ENCODE results near the gene NDC1.

The NDC1 gene

GRCh38 chr1:53851571-53852285, 13.6 kb upstream of the NDC1 start:
- Histone ChIP-seq H3K9ac (ENCODE audit: low read length) (no peak overlapping the region), H3K27me3 (ENCODE audit: control insufficient read depth in 1 of 2, insufficient read depth in 2 of 2, low read length in 2 of 2) (no peaks in the 10 kb centered on the region), H3K4me3 (ENCODE audit: low read depth in 1 of 2, low read length in 2 of 2) (no peak overlapping the region), H3K27ac (ENCODE audit: low read depth, low read length) (no peak overlapping the region), H3K4me1 (ENCODE audit: insufficient read depth, low read length) (no peaks in the 10 kb centered on the region), H3K9me3 (ENCODE audit: low read length) (no peaks in the 10 kb centered on the region), H3K36me3 (ENCODE audit: insufficient read depth, low read length) (peaks cover 32% of the 10 kb centered on the region)

- Histone ChIP-seq H3K27me3 (ENCODE audit: control insufficient read depth in 1 of 2, insufficient read depth in 2 of 2, low read length in 2 of 2) (no peaks in the 10 kb centered on the region), H3K4me1 (ENCODE audit: insufficient read depth, low read length) (no peaks in the 10 kb centered on the region), H3K4me3 (ENCODE audit: low read depth in 1 of 2, low read length in 2 of 2) (no peak overlapping the region), H3K9me3 (ENCODE audit: low read length) (no peaks in the 10 kb centered on the region), H3K27ac (ENCODE audit: low read depth, low read length) (no peak overlapping the region), H3K36me3 (ENCODE audit: insufficient read depth, low read length) (peaks cover 17% of the 10 kb centered on the region), H3K9ac (ENCODE audit: low read length) (no peak overlapping the region)
Observed at GRCh38 chr1:53850082-53850673, 12.1 kb upstream of the NDC1 start.

- peaks cover 9% of the 10 kb centered on the region for H3K36me3 ChIP-seq (ENCODE audit: insufficient read depth, low read length)
Observed at GRCh38 chr1:53847980-53848379, 9.9 kb upstream of the NDC1 start.

GRCh38 chr1:53842347-53842746, 4.3 kb upstream of the NDC1 start:
- Histone ChIP-seq H3K36me3 (ENCODE audit: insufficient read depth, low read length) (no peaks in the 10 kb centered on the region), H3K4me1 (ENCODE audit: insufficient read depth, low read length) (peaks cover 3% of the 10 kb centered on the region), H3K4me3 (ENCODE audit: low read depth in 1 of 2, low read length in 2 of 2) (no peak overlapping the region), H3K27me3 (ENCODE audit: control insufficient read depth in 1 of 2, insufficient read depth in 2 of 2, low read length in 2 of 2) (no peaks in the 10 kb centered on the region), H3K9me3 (ENCODE audit: low read length) (no peaks in the 10 kb centered on the region), H3K9ac (ENCODE audit: low read length) (no peak overlapping the region), H3K27ac (ENCODE audit: low read depth, low read length) (no peak overlapping the region)

More at GRCh38 chr1:53847980-53848379, 9.9 kb upstream of the NDC1 start:
- no peak overlapping the region for H3K9ac ChIP-seq (ENCODE audit: low read length)
- H3K27ac ChIP-seq (ENCODE audit: low read depth, low read length) = no peak overlapping the region
- H3K4me1 ChIP-seq (ENCODE audit: insufficient read depth, low read length) = no peaks in the 10 kb centered on the region
- no peaks in the 10 kb centered on the region for H3K27me3 ChIP-seq (ENCODE audit: control insufficient read depth in 1 of 2, insufficient read depth in 2 of 2, low read length in 2 of 2)
- H3K9me3 ChIP-seq (ENCODE audit: low read length) = no peaks in the 10 kb centered on the region
- H3K4me3 ChIP-seq (ENCODE audit: low read depth in 1 of 2, low read length in 2 of 2) = no peak overlapping the region

GRCh38 chr1:53838654-53838974, 518 bp upstream of the NDC1 start:
- H3K9me3 ChIP-seq (ENCODE audit: low read length) = no peaks in the 10 kb centered on the region
- peak overlapping the region; percentile 97 for H3K27ac ChIP-seq (ENCODE audit: low read depth, low read length)
- no peak overlapping the region for H3K9ac ChIP-seq (ENCODE audit: low read length)
- H3K36me3 ChIP-seq (ENCODE audit: insufficient read depth, low read length) = no peaks in the 10 kb centered on the region
- H3K4me1 ChIP-seq (ENCODE audit: insufficient read depth, low read length) = peaks cover 5% of the 10 kb centered on the region
- H3K27me3 ChIP-seq (ENCODE audit: control insufficient read depth in 1 of 2, insufficient read depth in 2 of 2, low read length in 2 of 2) = no peaks in the 10 kb centered on the region
- H3K4me3 ChIP-seq (ENCODE audit: low read depth in 1 of 2, low read length in 2 of 2) = peak overlapping the region; percentile 90 to 92

GRCh38 chr1:53837646-53837923, 511 bp downstream of the NDC1 start:
- Histone ChIP-seq H3K27ac (ENCODE audit: low read depth, low read length) (peak overlapping the region; percentile 97), H3K4me1 (ENCODE audit: insufficient read depth, low read length) (peaks cover 5% of the 10 kb centered on the region), H3K9me3 (ENCODE audit: low read length) (no peaks in the 10 kb centered on the region), H3K27me3 (ENCODE audit: control insufficient read depth in 1 of 2, insufficient read depth in 2 of 2, low read length in 2 of 2) (no peaks in the 10 kb centered on the region), H3K36me3 (ENCODE audit: insufficient read depth, low read length) (no peaks in the 10 kb centered on the region), H3K4me3 (ENCODE audit: low read depth in 1 of 2, low read length in 2 of 2) (peak overlapping the region; percentile 90 to 92), H3K9ac (ENCODE audit: low read length) (peak overlapping the region; percentile 33)

GRCh38 chr1:53835491-53835890, 2.6 kb downstream of the NDC1 start:
- Histone ChIP-seq H3K27me3 (ENCODE audit: control insufficient read depth in 1 of 2, insufficient read depth in 2 of 2, low read length in 2 of 2) (no peaks in the 10 kb centered on the region), H3K9ac (ENCODE audit: low read length) (no peak overlapping the region), H3K27ac (ENCODE audit: low read depth, low read length) (no peak overlapping the region), H3K36me3 (ENCODE audit: insufficient read depth, low read length) (no peaks in the 10 kb centered on the region), H3K4me3 (ENCODE audit: low read depth in 1 of 2, low read length in 2 of 2) (no peak overlapping the region), H3K4me1 (ENCODE audit: insufficient read depth, low read length) (peaks cover 5% of the 10 kb centered on the region), H3K9me3 (ENCODE audit: low read length) (no peaks in the 10 kb centered on the region)

- Histone ChIP-seq H3K27ac (ENCODE audit: low read depth, low read length) (no peak overlapping the region), H3K9ac (ENCODE audit: low read length) (no peak overlapping the region), H3K4me3 (ENCODE audit: low read depth in 1 of 2, low read length in 2 of 2) (no peak overlapping the region), H3K4me1 (ENCODE audit: insufficient read depth, low read length) (peaks cover 5% of the 10 kb centered on the region), H3K36me3 (ENCODE audit: insufficient read depth, low read length) (no peaks in the 10 kb centered on the region), H3K27me3 (ENCODE audit: control insufficient read depth in 1 of 2, insufficient read depth in 2 of 2, low read length in 2 of 2) (no peaks in the 10 kb centered on the region), H3K9me3 (ENCODE audit: low read length) (no peaks in the 10 kb centered on the region)
Observed at GRCh38 chr1:53834776-53835175, 3.3 kb downstream of the NDC1 start.

- H3K36me3 ChIP-seq (ENCODE audit: insufficient read depth, low read length) = no peaks in the 10 kb centered on the region
- H3K4me3 ChIP-seq (ENCODE audit: low read depth in 1 of 2, low read length in 2 of 2) = no peak overlapping the region
- no peak overlapping the region for H3K27ac ChIP-seq (ENCODE audit: low read depth, low read length)
- no peaks in the 10 kb centered on the region for H3K27me3 ChIP-seq (ENCODE audit: control insufficient read depth in 1 of 2, insufficient read depth in 2 of 2, low read length in 2 of 2)
- no peaks in the 10 kb centered on the region for H3K9me3 ChIP-seq (ENCODE audit: low read length)
- H3K4me1 ChIP-seq (ENCODE audit: insufficient read depth, low read length) = peaks cover 5% of the 10 kb centered on the region
- no peak overlapping the region for H3K9ac ChIP-seq (ENCODE audit: low read length)
Observed at GRCh38 chr1:53833393-53833792, 4.7 kb downstream of the NDC1 start.

- H3K27ac ChIP-seq (ENCODE audit: low read depth, low read length) = no peak overlapping the region
- H3K9me3 ChIP-seq (ENCODE audit: low read length) = no peaks in the 10 kb centered on the region
- H3K36me3 ChIP-seq (ENCODE audit: insufficient read depth, low read length) = peaks cover 17% of the 10 kb centered on the region
- no peak overlapping the region for H3K9ac ChIP-seq (ENCODE audit: low read length)
- no peak overlapping the region for H3K4me3 ChIP-seq (ENCODE audit: low read depth in 1 of 2, low read length in 2 of 2)
- H3K4me1 ChIP-seq (ENCODE audit: insufficient read depth, low read length) = no peaks in the 10 kb centered on the region
- H3K27me3 ChIP-seq (ENCODE audit: control insufficient read depth in 1 of 2, insufficient read depth in 2 of 2, low read length in 2 of 2) = no peaks in the 10 kb centered on the region
Observed at GRCh38 chr1:53826367-53826766, 11.7 kb downstream of the NDC1 start.

GRCh38 chr1:53825306-53825705, 12.8 kb downstream of the NDC1 start:
- Histone ChIP-seq H3K36me3 (ENCODE audit: insufficient read depth, low read length) (peaks cover 17% of the 10 kb centered on the region), H3K9me3 (ENCODE audit: low read length) (no peaks in the 10 kb centered on the region)

GRCh38 chr1:53822931-53823330, 15.2 kb downstream of the NDC1 start:
- Histone ChIP-seq H3K27ac (ENCODE audit: low read depth, low read length) (no peak overlapping the region), H3K4me1 (ENCODE audit: insufficient read depth, low read length) (no peaks in the 10 kb centered on the region), H3K36me3 (ENCODE audit: insufficient read depth, low read length) (peaks cover 17% of the 10 kb centered on the region), H3K4me3 (ENCODE audit: low read depth in 1 of 2, low read length in 2 of 2) (no peak overlapping the region), H3K9ac (ENCODE audit: low read length) (no peak overlapping the region), H3K27me3 (ENCODE audit: control insufficient read depth in 1 of 2, insufficient read depth in 2 of 2, low read length in 2 of 2) (no peaks in the 10 kb centered on the region), H3K9me3 (ENCODE audit: low read length) (no peaks in the 10 kb centered on the region)

More at GRCh38 chr1:53825306-53825705, 12.8 kb downstream of the NDC1 start:
- Histone ChIP-seq H3K27ac (ENCODE audit: low read depth, low read length) (no peak overlapping the region), H3K4me3 (ENCODE audit: low read depth in 1 of 2, low read length in 2 of 2) (no peak overlapping the region), H3K4me1 (ENCODE audit: insufficient read depth, low read length) (no peaks in the 10 kb centered on the region), H3K27me3 (ENCODE audit: control insufficient read depth in 1 of 2, insufficient read depth in 2 of 2, low read length in 2 of 2) (no peaks in the 10 kb centered on the region), H3K9ac (ENCODE audit: low read length) (no peak overlapping the region)

All from muscle layer of colon (tissue), 2 donors.